ENCODE measurements around the gene SNAP91. TPM values are rescaled to one million over a fixed set of nuclear protein-coding genes. Genes with fewer than 3 reads are reported as not detected.
"Not testable (repeated sequence)": the region's sequence is repeated elsewhere in the genome, so short reads cannot be mapped to it uniquely, and the experiment has no call there.

Gene SNAP91
- total RNA-seq, 4 donors from 2014 or later, result not detected

- Histone ChIP-seq H3K36me3 (no peaks in the 10 kb centered on the region), H3K27ac (no peak overlapping the region), H3K4me1 (no peaks in the 10 kb centered on the region), H3K4me3 (no peak overlapping the region), H3K9me3 (no peaks in the 10 kb centered on the region), H3K27me3 (no peaks in the 10 kb centered on the region)
- TF ChIP-seq POLR2A (IDR thresholded peaks at IDR 0.05) (no peak), CTCF (IDR thresholded peaks at IDR 0.05) (no peak), EP300 (IDR thresholded peaks at IDR 0.05) (no peak)
- DNase-seq (ENCODE audit: low spot score in 2 of 2), result no peak
These were observed 119.8 kb downstream of the SNAP91 start for GRCh38 chr6:83589076-83589475.

- H3K27me3 ChIP-seq, result no peaks in the 10 kb centered on the region
- H3K4me3 ChIP-seq, result no peak overlapping the region
- H3K4me1 ChIP-seq, result no peaks in the 10 kb centered on the region
- no peaks in the 10 kb centered on the region for H3K36me3 ChIP-seq
- TF ChIP-seq CTCF (IDR thresholded peaks at IDR 0.05) (no peak), EP300 (IDR thresholded peaks at IDR 0.05) (no peak), POLR2A (IDR thresholded peaks at IDR 0.05) (no peak), POLR2AphosphoS5 (IDR thresholded peaks at IDR 0.05) (no peak)
- WGBS, result 82% methylated on average over 1 of the region's 1 CpG
- no peaks in the 10 kb centered on the region for H3K9me3 ChIP-seq
- no peak for DNase-seq (ENCODE audit: low spot score in 2 of 2)
- H3K27ac ChIP-seq, result no peak overlapping the region
These were observed 130.8 kb downstream of the SNAP91 start for GRCh38 chr6:83578057-83578456.

GRCh38 chr6:83574783-83575182 lies 134.1 kb downstream of the SNAP91 start:
- Histone ChIP-seq H3K9me3 (no peaks in the 10 kb centered on the region), H3K36me3 (no peaks in the 10 kb centered on the region), H3K27me3 (no peaks in the 10 kb centered on the region), H3K4me3 (no peak overlapping the region), H3K4me1 (no peaks in the 10 kb centered on the region), H3K27ac (no peak overlapping the region)
- TF ChIP-seq POLR2A (IDR thresholded peaks at IDR 0.05) (no peak), POLR2AphosphoS5 (IDR thresholded peaks at IDR 0.05) (no peak), EP300 (IDR thresholded peaks at IDR 0.05) (no peak), CTCF (IDR thresholded peaks at IDR 0.05) (no peak)
- 73% methylated on average over 6 of the region's 6 CpGs for WGBS
- no peak for DNase-seq (ENCODE audit: low spot score in 2 of 2)

GRCh38 chr6:83571663-83572185 lies 137.2 kb downstream of the SNAP91 start:
- H3K27me3 ChIP-seq; H3K36me3 ChIP-seq; H3K9me3 ChIP-seq; H3K27ac ChIP-seq; DNase-seq (ENCODE audit: low spot score in 2 of 2); H3K4me3 ChIP-seq; H3K4me1 ChIP-seq: not testable (repeated sequence)
- WGBS, result 95% methylated on average over 4 of the region's 4 CpGs

- WGBS, result 92% methylated on average over 1 of the region's 1 CpG
- H3K4me3 ChIP-seq, result no peak overlapping the region
- H3K27me3 ChIP-seq, result no peaks in the 10 kb centered on the region
- no peak for DNase-seq (ENCODE audit: low spot score in 2 of 2)
- H3K36me3 ChIP-seq, result no peaks in the 10 kb centered on the region
- no peak overlapping the region for H3K27ac ChIP-seq
- no peaks in the 10 kb centered on the region for H3K9me3 ChIP-seq
- no peaks in the 10 kb centered on the region for H3K4me1 ChIP-seq
- TF ChIP-seq POLR2A (IDR thresholded peaks at IDR 0.05) (no peak), EP300 (IDR thresholded peaks at IDR 0.05) (no peak), POLR2AphosphoS5 (IDR thresholded peaks at IDR 0.05) (no peak), CTCF (IDR thresholded peaks at IDR 0.05) (no peak)
These were observed 149.9 kb downstream of the SNAP91 start for GRCh38 chr6:83558975-83559374.

- no peak for TF ChIP-seq POLR2AphosphoS5 (IDR thresholded peaks at IDR 0.05)
- no peak for TF ChIP-seq POLR2A (IDR thresholded peaks at IDR 0.05)
- TF ChIP-seq EP300 (IDR thresholded peaks at IDR 0.05), result no peak
- no peak for TF ChIP-seq CTCF (IDR thresholded peaks at IDR 0.05)
- Histone ChIP-seq H3K27me3 (no peaks in the 10 kb centered on the region), H3K4me3 (no peak overlapping the region), H3K36me3 (no peaks in the 10 kb centered on the region), H3K4me1 (no peaks in the 10 kb centered on the region), H3K27ac (no peak overlapping the region), H3K9me3 (no peaks in the 10 kb centered on the region)
- DNase-seq (ENCODE audit: low spot score in 2 of 2), result no peak
These were observed 152.0 kb downstream of the SNAP91 start for GRCh38 chr6:83556871-83557270.

- not testable (repeated sequence) for H3K9me3 ChIP-seq; H3K4me3 ChIP-seq; H3K27ac ChIP-seq; H3K4me1 ChIP-seq; DNase-seq (ENCODE audit: low spot score in 2 of 2); H3K27me3 ChIP-seq; H3K36me3 ChIP-seq
- 88% methylated on average over 4 of the region's 4 CpGs for WGBS
These were observed 157.2 kb downstream of the SNAP91 start for GRCh38 chr6:83551748-83552147.

- 61% methylated on average over 5 of the region's 5 CpGs for WGBS
- H3K27me3 ChIP-seq; H3K36me3 ChIP-seq; H3K4me1 ChIP-seq; H3K9me3 ChIP-seq; H3K4me3 ChIP-seq; H3K27ac ChIP-seq; DNase-seq (ENCODE audit: low spot score in 2 of 2): not testable (repeated sequence)
These were observed 158.4 kb downstream of the SNAP91 start for GRCh38 chr6:83550482-83550881.

Measured in suprapubic skin (tissue), 4 donors.